Dedifferentiated amniotic fluid mesenchymal stem cell (primary cell): ENCODE data around the gene NKX6-1.

ENCODE experiments used
- DNase-seq: peaks from one replicate; pipeline ENCODE4 v3.0.0-alpha.2; 2016; ENCODE audit errors: extremely low spot score

Gene NKX6-1

DNA sequence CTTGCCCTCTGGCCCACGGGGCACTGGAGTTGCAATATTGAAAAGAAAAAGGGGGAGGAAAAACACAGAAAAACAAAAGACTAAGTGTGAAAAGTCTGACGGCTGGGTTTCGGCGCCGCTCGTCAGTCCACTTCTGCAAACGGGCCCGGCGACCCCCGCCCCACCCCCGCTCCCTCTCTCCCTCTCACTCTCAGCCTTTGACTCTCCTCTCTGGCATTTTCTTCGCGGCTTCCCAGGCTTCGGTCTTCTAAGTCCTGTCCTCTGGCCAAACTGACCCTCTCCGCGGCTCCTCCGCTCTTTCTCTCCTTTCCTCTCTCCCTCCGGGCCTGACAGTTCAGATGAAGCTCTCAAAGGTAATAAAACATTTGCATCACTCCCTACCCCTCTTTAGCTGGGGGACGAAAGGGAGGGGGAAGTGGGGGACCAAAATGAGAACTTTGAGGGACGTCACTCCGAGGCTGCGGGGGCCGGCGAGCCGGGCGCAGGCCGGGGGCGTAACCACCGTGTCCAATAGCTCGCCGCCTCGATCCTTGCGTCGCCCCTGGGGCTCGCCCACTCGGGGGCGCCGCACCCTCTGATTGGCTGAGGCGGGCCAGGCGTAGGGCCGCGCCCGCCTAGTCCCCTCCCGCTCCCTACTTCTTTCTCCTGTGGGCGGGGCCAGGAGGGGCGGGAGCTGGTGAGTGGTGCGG lies at the start of gene NKX6-1:
Gene NKX6-1, minus strand, starts transcription at position 358 of the 689 bp plus-strand sequence. CDS start 1,064 bp downstream, outside the sequence.
- peak; percentile 51 for DNase-seq

DNA sequence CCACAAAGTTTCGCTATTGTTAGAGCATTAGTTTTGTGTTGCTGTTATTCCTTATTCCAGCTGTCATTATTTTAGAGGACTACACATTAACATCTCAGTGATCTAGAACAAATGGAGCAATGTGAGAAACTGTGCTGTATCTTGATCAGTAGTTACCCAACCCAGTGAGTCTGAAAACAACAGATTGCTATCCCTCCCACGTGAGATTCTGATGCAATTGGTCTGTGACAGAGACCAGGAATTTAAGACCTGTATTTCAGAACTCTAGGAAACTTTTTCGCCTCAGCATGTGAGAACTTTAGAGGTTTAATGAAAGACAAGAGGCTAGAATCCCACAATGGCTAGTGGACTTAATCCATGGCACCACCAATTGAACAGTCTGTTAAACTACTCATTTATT lies 48.1 kb upstream of the NKX6-1 start:
- DNase-seq, result no peak

DNA sequence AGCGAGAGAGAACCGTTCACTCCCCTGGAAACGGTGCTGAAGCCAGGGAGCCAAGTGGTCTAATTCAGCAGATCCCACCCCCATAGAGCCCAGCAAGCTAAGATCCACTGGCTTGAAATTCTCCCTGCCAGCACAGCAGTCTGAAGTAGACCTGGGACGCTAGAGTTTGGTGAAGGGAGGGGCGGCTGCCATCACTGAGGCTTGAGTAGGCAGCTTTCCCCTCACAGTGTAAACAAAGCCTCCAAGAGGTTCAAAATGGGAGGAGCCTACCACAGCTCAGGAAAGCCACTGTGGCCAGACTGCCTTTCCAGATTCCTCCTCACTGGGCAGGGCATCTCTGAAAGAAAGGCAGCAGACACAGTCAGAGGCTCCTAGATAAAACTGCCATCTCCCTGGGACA lies 46.0 kb upstream of the NKX6-1 start:
- DNase-seq, result no peak

DNA sequence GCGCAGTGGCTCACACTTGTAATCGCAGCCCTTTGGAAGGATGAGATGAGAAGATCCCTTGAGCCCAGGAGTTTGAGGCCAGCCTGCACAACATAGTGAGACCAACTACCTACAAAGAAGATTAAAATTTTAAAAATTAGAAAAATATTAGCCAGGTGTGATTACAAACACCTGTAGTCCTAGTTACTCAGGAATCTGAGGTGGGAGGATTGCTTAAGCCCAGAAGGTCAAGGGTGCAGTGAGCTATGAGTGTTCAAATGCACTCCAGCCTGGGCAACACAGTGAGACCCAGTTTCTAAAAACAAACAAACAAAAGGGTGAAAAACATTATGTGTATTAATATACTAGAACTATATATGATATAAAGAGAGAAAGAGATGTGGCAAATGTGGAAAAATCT lies 36.8 kb upstream of the NKX6-1 start:
- DNase-seq, result no peak

DNA sequence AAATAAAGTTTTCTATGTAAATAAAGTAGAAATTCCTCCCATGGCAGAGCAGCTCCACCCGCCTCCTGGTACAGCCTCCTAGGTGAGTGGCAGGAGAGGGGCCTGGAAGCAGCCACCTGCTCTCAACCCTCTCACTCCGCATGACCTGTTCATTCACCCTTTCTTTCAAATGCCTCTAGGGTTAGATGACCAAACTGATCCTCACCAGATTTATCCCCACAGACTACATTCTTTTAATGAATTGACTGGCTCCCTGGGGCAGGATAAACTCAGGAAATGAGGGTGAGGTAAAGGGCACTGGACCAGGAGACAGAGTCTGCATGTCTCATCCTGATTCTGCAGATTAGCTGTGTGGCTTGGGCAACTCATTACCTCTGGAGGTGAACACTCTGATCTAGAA lies 32.6 kb upstream of the NKX6-1 start:
- no peak for DNase-seq

DNA sequence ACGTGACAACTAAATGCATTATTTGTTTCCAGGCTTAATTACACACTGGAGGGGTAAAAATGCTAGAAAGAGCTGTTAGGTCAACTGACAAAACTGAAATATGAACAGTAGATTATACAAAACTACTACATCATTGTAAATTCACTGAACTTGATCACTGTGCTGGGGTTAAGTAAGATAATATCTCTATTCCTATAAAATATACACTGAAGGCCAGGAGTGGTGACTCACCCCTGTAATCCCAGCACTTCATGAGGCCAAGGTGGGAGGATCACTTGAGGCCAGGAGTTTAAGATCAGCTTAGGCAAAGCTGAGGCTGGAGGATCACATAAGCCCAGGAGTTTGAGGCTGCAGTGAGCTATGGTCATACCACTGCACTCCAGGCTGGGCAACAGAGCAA lies 31.8 kb upstream of the NKX6-1 start:
- no peak for DNase-seq

DNA sequence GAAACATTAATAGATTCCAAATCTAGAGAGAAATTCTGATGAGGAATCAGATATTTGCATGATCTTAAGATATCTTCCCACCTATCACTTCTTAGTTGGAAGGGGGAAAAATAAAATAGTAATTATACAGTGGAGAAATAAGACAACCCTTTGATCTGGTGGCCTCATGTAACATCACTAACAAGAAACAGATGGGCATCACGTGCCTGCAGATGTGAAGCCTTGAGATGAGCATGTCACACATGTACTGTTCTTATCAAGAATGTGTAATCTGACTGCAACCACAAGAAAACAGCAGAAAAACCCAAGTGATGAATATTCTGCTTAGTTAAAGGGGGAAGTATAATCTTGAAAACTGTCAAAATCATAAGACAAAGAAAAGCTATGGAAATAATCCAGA lies 31.4 kb upstream of the NKX6-1 start:
- no peak for DNase-seq

DNA sequence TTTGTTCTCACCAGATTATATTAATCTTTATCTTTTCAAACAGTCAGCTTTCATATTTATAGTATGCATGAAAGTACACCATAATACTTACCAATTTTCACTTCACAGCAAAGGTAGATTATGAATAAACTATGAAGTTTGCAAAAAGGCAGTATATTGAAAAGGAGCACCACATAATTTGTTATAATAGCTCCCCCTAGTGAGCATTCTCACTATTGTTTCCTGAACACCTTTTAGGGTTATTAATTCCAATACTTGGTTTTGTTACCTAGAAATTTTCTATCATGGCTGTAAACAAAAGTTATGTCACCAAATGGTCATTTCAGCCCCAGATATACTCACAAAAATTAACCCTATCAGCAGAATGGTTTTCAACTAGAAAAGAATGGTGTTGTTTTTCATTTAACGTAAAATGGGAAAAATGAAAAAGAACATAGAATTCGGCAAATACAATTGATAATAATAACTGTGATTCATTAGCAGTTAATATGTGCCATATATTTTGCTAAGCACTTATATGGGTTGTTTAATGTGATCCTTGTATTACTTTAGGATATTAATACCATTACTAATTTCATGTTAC lies 30.2 kb upstream of the NKX6-1 start:
- no peak for DNase-seq

DNA sequence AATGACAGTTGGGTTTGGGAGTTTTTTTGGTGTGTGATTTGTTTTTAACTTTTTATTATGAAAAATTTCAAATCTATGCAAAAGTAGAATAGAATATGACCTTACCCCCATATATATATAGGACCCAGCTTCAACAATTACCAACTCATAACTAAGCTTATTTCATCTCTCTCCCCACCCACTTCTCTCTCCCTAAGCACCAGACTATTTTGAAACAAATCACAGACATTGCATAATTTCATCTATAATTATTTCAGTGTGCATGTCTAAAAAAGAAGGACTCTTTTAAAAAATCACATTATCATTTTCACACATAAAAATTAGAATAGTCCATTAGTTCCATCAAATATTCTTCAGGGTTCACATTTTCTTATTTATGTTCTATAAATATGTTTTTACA lies 28.3 kb upstream of the NKX6-1 start:
- DNase-seq, result no peak

DNA sequence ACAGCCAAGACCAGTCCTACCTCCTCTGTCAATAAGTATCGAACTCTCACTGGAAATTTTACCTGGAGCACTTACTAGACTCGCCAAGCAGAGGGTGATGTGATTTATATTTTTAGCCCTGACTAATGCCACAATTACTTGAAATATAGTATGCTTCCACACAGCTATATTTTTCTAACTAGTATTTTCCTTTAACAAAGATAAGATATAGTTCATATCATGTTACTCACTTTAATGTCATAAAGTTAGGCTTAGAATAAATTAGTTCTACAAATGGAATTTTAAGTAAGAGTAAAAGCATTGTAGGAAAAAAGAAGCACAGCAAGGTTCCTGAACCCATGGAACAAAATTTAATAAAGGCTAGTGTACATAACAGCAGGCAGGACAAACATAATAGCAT lies 16.0 kb upstream of the NKX6-1 start:
- no peak for DNase-seq

DNA sequence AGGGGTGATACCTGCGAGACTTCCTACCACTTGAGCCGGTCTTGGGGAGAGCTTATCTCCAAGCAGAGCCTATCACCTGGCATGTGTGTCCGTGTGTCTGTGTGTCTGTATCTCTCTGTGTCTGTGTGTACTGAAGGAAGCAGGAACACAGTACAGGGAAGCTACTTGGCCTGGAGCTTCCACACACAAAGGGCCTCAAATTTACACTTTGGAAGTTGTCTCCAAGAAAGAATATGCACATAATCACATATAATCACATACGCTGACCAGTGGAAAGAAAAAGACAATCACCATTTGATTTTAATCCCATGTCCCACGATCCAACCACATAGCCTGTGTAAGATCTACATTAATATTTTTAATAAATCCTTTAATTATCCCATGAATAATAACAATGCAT lies 13.2 kb upstream of the NKX6-1 start:
- no peak for DNase-seq

DNA sequence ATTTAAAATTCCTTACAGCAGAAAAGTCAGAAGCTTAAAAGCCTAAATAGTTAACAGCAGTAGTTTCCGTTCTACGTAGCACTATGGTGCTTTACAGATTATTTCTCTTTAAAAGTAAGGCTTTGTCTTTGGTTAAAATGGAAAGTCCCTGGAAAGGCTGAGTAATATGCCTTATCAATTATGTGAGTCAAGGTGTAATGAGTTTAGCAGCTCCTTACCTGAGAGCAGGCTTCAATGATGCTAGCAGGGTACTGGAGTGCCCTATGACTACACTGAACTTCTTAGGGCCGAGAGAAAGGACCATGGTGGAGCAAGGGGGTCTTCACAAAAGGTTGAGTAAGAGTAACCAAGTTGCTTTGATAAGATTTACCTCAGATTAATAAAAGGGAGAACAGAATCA lies 12.6 kb upstream of the NKX6-1 start:
- no peak for DNase-seq

DNA sequence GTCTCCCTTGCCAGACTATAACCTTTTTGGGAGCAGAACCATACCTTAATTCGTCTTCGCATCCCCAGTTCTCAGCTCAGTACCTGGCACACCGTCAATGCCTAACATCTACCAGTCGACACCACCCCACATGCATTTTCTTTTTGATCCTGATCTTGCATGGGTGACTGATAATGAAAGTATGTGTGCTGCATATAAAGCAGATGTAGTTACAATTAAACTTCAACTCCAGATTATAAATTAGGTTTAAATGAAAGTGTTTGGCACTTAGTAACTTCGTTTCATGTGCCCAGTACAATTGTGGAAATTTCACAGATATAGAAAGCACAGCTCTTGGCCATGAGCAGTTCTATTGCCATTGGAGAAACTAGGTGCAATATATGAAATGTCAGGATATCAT lies 8.8 kb upstream of the NKX6-1 start:
- no peak for DNase-seq

DNA sequence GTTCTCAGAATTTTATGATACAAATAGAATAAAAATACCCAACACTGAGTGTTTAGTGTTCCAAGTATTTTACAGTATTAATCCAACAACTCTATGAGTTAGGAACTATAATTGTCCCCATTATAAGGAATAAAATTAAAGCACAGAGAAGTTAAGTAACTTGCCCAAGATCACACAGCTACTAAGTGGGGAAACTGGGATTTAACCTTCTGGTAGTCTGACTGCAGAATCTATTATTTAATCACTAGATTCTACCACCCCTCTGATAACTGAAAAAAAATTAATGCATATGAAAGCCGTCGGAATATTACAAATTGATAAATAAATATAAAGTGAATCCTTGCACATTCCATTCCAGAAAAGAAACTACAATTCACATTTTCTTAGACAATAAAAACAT lies 5.7 kb upstream of the NKX6-1 start:
- DNase-seq, result no peak

DNA sequence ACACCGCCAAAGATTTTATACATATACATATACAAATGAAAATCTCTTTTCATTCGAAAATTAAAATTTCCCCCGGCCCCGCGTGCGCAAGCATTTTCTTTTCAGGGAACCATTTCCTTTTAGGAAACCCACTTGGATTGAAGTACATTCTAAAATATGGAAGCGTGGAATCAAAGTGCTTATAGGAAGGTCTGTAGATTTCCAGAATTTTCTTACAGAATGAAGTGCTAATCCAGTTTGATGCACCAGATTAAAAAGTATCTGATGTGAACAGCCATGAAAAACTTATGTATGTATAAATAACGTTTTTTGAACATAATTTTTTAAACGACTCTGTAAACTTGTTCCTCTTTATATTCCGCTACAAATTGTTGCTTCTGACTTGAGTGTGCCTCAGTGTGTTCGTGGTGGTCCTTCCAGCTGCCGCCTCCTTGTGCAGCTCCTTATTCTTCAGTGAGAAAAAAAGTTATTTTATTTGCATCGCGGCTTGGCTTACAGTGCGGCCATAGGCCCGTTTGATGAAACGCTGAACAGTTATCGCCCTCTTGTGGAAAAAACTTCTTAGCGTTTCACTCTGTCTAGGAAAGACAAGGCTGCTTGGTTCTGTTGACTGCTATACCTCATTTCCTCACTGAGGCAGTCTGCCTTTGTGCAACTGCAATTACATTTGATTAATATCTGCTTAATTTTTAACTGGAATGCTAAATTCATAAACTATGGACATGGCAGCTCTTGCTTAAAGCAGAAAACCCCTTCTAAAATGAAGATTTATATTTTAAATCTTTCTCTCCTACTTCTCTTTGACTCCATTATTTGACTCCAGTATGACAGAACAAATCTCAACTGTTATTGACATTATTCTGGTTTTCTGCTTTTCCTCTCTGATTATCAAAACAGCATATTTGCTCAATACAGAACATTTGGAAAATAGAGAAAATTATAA lies 4.7 kb upstream of the NKX6-1 start:
- peak; percentile 80 for DNase-seq

DNA sequence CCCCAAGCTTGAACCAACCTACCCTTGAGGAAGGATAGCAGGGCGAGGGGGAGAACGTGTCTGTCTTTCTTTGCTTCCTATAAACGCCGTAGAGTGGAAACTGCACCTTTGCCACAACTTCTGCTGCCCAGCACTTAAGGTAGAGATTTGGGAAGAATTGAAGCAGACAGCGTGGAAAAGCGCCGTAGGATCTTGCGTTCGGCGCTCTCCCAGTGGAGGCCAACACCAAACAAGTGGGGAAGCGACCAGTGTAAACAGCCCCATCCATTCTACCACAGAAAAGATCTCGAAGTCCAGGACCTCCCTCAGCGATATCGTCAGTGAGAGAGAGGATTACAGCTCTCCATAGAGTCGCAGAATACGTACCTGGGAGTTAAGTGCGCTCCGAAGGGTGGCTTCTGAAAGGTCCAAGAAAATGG lies 3.9 kb upstream of the NKX6-1 start:
- DNase-seq, result no peak

DNA sequence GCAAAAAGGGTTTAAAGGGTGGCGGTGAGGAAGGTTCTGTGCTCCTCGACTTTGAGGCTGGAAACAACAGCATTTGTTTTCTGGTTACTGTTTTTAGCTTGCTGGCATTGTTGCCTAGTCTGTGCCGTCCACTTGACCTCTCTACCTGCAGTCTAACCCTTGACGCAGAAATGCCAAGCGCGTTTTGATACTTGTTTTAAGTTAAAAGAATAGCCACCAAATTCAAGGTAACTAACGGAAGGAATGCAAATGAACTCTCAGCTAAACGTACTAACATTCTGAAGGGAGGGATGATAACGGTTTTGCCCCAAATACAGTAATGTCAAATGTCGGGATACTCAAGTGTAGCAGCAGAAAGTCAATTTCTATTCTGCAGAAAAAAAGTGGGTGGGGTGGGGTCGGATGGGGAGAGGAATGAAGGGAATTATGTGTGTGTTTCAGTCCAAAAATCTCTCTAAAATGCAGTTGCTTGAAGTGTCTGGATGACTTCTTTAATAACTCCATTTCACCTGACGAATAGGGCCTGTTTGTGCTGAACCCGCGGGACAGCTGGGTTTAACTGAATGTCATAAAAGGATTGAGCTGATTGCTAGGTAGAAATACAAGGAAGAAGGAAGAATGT lies 3.4 kb upstream of the NKX6-1 start:
- no peak for DNase-seq

DNA sequence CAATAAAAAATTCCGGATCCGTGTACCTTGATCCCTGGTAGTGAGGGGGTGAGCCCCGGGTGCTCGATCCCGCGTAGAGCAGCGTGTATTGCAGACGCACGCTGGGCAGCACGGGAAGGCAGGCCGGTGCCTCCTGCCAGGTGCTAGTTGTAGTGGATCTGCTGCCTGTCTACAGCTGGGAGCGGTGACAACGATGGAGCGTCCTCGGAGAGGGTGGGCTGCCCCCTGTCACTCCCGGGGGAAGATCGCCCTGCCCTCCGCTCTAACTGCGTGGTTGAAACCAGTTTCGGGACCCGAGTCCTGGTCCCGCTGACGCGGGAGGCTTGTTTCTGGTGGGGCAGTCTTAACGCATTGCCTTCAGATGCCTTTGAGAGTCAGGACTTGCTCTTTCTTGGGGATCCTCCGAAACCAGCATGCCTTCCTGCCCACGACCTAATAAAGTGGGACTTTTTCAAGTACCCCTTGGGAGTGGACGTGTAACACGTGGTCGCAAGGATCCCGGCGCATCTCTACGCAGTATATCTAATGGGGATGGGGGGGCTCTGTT lies 2.7 kb upstream of the NKX6-1 start:
- no peak for DNase-seq

DNA sequence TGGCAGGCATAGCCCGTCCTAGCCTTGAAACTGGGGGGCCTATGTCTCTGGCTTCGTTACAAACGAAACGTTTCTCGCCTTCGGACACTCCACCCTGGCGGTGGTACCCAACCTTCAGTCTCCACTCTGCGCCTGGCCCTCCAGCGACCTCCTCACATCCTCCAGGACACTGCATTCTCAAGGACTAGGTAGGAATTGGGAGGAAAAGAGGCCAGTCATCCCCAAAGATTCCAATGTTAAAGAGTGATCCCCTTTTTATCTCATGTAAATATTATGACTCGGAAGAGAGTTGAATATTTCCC lies 2.1 kb upstream of the NKX6-1 start:
- DNase-seq, result no peak

DNA sequence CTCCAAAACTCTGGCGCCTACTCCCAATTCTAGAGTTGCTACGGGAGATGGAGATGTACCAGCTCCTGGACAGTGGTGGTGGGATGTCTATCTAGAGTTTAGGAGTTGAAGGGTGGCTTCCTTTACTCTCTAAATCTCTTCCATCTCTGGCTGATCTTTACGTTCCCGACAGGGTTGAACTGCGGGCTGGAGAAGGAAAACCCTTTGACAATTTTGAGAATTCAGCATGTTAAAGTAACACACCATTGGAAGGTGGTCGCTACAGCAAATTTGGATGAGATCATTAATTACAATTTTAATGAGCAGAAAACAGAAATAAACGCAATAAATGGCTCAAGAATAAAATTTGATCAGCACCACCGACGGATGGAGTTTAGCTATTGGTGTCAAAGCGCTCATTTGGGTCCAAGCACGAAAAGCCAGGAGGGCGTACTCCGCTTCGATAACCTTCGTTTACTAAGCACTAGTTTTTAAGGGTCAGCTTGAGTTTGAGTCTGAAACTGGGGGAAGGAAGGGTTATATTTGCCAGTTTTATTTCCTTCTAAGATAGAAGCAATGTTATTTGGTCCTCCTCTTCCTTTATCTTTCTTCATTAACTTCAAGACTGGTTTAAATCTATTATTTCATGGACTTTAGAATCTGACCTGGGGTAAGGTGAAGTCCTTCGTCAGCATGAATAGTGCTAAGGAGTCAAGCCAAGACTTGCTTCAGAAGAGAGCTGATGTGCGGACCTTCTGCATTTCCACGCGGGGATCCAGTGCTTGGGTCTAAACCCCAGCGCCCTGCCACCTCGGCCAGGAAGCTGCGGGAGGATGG lies 1.5 kb upstream of the NKX6-1 start:
- no peak for DNase-seq

DNA sequence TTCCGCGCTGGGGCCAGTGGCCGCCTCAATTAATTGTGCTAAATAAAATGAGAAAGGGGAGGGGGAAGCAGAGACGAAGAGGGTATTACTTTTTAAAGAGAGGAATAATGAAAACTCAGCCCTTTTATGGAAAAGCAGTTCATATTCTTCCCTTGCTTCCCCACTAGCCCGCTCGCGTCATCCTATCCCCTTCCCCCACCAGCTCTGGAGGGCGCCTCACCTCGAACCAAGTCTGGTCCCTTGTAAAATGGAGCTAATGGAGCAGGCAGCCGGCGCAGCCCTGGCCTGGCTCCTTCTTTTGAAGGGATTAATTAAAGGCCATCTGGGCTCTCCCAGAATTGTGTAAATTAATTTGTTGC lies 511 bp upstream of the NKX6-1 start:
- DNase-seq, result no peak
